GM10248 (cell line): ENCODE data around the gene LPCAT1.

ENCODE experiments used
- CTCF ChIA-PET: fragments of 300-600 bp; sonication (Branson Sonifier 250); formaldehyde crosslinking; extraction: SDS; loops from one replicate; lab custom pipeline; 2021; ENCODE audit warnings: antibody characterized with exemption; lab: Yijun Ruan, JAX
- POLR2A ChIA-PET: fragments of 350-650 bp; sonication (Branson Sonifier 250); formaldehyde crosslinking; extraction: SDS; loops from one replicate; lab custom pipeline; 2020; ENCODE audit warnings: antibody characterized with exemption; lab: Yijun Ruan, JAX
- DNase-seq: peaks from one replicate; pipeline ENCODE4 v3.0.0; 2012; ENCODE audit errors: extremely low spot score
- CTCF ChIP-seq: IDR thresholded peaks from 2 replicates; pipeline ENCODE4 v1.5.1; 2012; ENCODE audit warnings: mild to moderate bottlenecking, low read depth; ENCODE audit errors: extremely low read depth, missing control alignments, control extremely low read depth

Gene LPCAT1

GRCh38 chr5:1513326-1514026, 10.3 kb downstream of the LPCAT1 start:
- DNase-seq = no peak
- ChIA-PET POLR2A (no interaction called here), CTCF (interaction anchor here (0.8 to 3.1 kb wide), 3 partner anchors 7 to 14 kb away, joined by 3 to 15 read pairs (median 3); no protein-coding TSS in a partner anchor)
- no peak for TF ChIP-seq CTCF

GRCh38 chr5:1512541-1513291, 11.0 kb downstream of the LPCAT1 start:
- ChIA-PET POLR2A (interaction anchor here (1.2 kb wide), 1 partner anchor 9 kb away, joined by 4 read pairs; no protein-coding TSS in a partner anchor), CTCF (interaction anchor here (1.0 to 3.1 kb wide), 6 partner anchors 10 to 24 kb away, joined by 3 to 15 read pairs (median 4); no protein-coding TSS in a partner anchor)
- TF ChIP-seq CTCF = no peak
- no peak for DNase-seq

GRCh38 chr5:1511651-1512540, 11.9 kb downstream of the LPCAT1 start:
- TF ChIP-seq CTCF = peak; percentile 53
- CTCF ChIA-PET = interaction anchor here (1.0 to 3.1 kb wide), 7 partner anchors 9 to 25 kb away, joined by 3 to 15 read pairs (median 3); partner anchors contain the start of gene LPCAT1
- POLR2A ChIA-PET = interaction anchor here (1.2 kb wide), 1 partner anchor 9 kb away, joined by 4 read pairs; no protein-coding TSS in a partner anchor
- no peak for DNase-seq

GRCh38 chr5:1511048-1511447, 12.7 kb downstream of the LPCAT1 start:
- no peak for TF ChIP-seq CTCF
- ChIA-PET POLR2A (no interaction called here), CTCF (interaction anchor here (1.2 to 1.4 kb wide), 2 partner anchors 13 to 21 kb away, joined by 3 to 4 read pairs; partner anchors contain the start of gene LPCAT1)

GRCh38 chr5:1510631-1511030, 13.1 kb downstream of the LPCAT1 start:
- DNase-seq = no peak
- no peak for TF ChIP-seq CTCF
- ChIA-PET POLR2A (no interaction called here), CTCF (interaction anchor here (1.0 to 1.2 kb wide), 2 partner anchors 12 to 26 kb away, joined by 3 to 4 read pairs; no protein-coding TSS in a partner anchor)

More at GRCh38 chr5:1511048-1511447, 12.7 kb downstream of the LPCAT1 start:
- no peak for DNase-seq
